ENCODE data around the gene MAVS.

MAVS gene

DNA sequence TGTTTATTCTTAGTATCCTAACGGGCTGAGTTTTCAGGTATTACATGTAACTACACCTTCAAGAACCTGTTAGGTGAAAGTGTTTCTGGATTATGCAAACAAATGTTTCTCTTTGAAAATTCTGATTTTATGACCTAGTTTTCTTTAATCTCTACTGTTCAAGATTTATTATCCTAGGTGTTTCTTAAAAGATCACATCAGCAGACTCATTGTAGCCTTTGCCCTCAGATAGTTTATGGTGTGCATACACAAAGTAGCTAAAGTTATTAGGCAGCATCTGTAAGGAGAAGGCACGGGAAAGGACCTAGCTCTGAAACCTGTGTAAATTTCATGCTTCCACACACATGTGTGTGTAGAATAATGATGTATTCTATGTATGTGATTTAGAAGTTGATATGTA, 64.2 kb downstream of the MAVS start:
- no peak for DNase-seq (ENCODE audit: low read depth in 2 of 2)

DNA sequence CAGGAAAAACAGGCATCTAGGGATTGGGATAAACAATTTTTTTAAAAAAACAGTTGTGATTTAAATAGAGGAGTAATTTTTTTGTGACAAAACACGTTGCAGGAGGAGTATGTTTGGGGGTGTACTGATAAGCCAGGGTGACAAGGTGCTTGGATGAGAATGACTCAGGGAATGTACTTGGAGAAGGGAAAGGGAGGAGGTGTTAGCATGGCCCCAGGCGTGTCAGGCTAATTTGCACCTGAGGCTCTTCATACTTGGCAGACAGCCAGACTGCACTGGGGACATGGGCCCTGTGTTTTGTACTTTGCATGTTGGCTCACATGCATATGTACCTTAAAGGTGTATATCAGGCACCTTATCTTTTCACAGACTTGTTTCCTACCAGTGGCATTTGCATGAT, 65.3 kb downstream of the MAVS start:
- no peak for DNase-seq (ENCODE audit: low read depth in 2 of 2)

DNA sequence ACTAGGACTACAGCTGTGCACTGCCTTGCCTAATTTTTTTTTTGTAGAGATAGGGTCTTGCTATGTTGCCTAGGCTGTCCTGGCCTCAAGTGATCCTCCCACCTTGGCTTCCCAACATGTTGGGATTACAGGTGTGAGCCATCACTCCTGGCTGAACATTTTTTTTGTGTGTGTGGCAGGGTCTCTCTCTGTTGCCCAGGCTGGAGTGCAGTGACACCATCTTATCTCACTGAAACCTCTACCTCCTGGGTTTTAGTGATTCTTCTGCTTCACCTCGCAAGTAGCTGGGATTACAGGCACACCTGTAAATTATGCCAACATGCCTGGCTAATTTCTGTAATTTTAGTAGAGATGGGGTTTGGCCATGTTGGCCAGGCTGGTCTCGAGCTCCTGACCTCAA, 67.8 kb downstream of the MAVS start:
- DNase-seq (ENCODE audit: low read depth in 2 of 2): no peak

DNA sequence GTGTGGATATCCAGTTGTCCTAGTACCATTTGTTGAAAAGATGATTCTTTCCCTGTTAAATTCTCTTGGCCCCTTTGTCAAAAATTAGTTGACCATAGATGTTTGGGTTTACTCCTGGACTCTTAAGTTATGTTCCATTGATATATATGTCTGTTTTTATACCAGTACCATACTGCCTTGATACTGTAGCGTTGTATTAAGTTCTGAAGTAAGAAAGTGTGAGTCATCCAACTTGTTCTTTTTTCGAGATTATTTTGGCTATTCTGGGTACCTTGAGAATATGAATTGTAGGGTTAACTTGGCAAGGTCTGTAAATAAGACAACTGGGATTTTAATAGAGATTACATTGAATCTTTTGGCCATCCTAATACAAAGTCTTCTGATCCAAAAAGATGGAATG, 69.1 kb downstream of the MAVS start:
- DNase-seq (ENCODE audit: low read depth in 2 of 2): no peak

DNA sequence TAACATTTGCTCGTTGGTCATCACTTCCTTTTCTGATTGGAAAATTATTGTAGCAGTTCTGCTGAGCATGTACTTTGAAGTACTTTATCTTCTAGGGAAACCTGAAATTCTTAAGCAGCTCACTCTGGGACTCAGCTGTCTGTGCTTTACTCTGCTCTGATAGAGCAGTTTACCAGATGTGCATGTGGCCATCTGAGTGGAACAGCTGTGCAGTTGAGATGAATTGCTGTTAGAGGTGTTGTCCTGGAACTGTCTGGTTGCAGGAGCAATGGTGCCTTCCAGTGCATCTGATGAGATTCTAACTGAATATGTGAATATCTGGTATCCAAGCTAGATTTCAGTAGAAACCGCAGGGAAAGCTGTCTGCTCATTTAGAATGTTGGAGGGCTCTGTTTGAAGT, 69.7 kb downstream of the MAVS start:
- DNase-seq (ENCODE audit: low read depth in 2 of 2): no peak

DNA sequence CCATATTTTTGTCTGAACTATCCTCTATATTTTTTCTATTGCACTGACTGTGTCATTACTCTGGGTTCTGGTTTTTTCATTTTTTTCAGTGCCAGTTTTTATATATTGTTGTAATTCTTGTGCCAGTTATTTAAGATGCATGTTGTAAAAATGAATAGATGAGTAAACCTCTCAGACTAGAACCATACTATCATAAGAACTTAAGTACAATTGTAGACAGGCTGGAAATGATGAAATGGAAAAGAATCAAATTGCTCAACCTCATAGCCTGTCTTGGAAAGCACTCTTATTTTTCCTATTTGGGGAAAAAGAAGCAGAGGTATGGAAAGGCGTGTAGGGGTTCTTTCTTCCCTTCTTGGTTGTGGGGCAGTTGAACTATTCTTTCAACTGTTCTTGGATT, 72.7 kb downstream of the MAVS start:
- DNase-seq (ENCODE audit: low read depth in 2 of 2): no peak

DNA sequence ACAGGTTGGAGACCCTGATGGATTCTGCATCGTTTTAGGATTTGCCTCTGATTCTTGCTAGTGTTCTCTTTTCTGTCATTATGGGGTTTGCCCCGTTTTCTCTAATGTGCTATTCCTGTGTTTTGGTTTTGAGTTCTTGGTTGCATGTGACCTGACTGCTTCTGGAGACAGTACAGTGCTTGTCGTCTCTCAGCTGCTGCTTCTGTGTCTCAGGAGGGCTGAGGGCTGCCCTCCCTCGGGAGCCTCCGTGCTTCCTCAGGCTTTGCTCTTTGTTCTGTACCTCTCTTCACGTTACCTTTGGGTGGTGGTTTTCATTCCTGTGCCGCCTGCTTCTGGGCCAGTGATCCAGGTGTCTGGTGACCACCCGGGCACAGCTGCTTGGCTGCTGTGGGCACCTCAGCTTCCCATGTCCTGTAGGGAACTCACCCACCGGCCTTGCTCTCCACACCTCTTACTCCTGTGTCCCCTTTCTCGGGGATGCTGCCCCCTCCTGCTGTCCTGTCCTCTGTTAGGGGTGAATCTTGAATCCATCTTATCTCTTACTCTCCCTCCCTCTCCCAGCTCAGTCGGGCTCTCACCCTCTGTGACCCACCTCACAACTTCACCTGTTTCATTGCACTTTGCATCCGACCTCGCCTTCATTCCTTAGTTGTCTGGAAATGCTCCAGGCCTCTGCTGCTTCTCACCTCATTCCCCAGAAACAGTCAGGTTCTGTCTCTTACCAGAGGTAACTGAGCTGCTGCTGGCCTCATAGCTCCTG, 75.8 kb downstream of the MAVS start:
- no peak for DNase-seq (ENCODE audit: low read depth in 2 of 2)

DNA sequence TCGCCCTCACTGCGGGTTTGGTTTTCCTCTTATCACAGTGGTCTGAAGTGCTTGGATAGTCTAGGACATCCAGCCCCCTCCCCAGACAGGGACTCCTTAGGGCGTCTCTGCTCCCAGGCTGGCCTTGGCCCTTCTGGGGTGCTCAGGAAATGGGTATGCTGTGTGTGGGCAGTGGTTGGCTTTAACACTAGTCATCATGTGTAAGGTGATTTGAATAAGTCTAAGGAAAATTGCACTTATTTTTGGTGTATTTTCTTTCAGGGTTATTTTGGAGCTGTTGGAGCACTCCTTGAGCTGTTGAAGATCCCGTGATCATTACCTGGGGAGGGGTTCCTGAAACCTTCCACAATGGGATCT, 76.3 kb downstream of the MAVS start:
- no peak for DNase-seq (ENCODE audit: low read depth in 2 of 2)

DNA sequence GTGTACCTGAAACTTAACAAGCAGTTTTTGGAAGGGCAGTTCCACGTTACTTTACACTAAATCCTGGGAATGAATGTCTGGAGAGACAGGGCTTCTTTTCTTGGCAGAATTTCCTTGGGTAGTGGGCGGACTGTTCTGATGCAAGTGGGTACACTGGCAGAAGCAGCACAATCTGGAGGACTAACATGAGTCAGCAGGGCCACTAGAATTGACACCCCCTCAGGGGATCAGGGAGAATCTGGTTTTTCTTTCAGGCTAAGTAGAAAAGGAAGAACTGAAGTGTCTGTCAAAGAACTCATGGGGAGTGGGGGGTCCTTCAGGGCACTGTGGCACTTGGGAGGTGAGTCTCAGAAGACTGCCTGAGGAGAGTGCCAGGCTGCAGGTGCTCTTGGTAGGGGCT, 77.2 kb downstream of the MAVS start:
- no peak for DNase-seq (ENCODE audit: low read depth in 2 of 2)

DNA sequence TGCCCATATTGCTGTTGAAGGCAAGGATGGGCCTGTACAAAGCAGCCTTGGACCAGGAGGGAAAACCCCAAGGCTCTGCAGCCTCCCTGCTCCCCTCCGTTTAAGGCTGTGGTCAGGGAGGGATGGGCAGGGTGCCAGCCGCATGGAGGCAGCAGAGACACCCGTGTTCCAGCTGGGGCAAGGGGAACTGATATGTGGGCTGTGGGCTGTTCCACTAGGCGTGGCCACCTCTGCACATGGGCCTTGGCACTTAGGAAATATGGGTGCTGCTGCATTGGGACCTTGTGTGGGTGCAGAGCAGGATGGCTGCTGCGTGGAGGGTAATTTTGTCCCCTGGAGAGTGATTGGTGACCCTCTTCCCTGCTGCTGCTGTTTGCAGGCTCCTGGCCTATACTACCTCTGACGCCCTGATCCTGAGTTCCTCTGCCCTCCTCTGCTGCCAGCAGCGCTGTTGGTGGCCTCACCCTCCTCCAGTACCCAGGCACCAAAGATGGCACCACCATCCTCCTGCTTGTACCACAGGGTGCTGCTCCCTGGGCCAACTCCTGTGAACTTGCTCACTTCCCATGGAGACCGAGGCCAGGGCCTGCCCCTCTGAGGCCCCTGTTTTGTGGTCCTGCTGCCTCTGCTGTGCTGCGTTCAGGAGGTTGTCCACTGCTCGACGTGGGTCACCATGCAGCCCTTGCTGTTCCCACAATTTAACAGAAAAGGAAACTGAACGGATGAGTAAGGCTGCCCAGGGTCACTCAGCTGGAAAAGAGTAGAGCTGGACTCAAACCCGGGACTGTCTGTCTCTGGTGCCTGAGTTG, 77.9 kb downstream of the MAVS start:
- no peak for DNase-seq (ENCODE audit: low read depth in 2 of 2)

DNA sequence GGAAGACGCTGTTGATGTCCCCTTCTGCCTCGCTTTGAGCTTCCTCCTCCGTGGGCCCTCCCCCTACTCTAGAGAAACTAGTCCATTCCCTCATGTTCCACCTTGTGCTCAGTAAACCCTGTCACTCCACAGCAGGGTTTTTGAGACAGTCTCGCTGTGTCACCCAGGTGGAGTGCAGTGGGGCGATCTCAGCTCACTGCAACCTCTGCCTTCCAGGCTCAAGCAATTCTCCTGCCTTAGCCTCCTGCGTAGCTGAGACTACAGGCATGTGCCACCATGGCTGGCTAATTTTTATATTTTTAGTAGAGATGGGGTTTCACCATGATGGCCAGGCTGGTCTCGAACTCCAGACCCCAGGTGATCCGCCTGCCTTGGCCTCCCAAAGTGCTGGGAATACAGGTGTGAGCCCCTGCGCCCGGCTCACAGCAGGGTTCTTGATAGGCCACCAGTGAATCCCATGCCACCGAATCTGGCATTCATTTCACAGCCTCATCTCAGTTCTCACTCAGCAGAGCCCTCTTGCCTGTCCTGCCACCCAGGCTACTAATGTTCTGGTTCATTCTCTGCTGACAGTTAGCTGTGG, 78.6 kb downstream of the MAVS start:
- no peak for DNase-seq (ENCODE audit: low read depth in 2 of 2)
